Memory B cell (primary cell): ENCODE data around the gene CCM2.

ENCODE experiments used
- ATAC-seq: fragments of 150-1000 bp; cut with Tn5 transposase; 2 replicates; pipeline ENCODE4 v1.10.0; 2021; ENCODE audit warnings: low read depth, mild to moderate bottlenecking, moderate library complexity
- DNase-seq, 2 donors: peaks; one replicate each; pipeline ENCODE4 v3.0.0; 2022; ENCODE audit warnings: low spot score in 2 of 2
- H3K27ac Mint-ChIP-seq: one replicate; pipeline ENCODE4 v1.8.0; 2022; ENCODE audit warnings: mild to moderate bottlenecking, moderate library complexity, mixed read lengths
- H3K27me3 Mint-ChIP-seq: one replicate; pipeline ENCODE4 v1.8.0; 2022; ENCODE audit warnings: mixed read lengths
- H3K36me3 Mint-ChIP-seq: one replicate; pipeline ENCODE4 v1.8.0; 2022; ENCODE audit warnings: mild to moderate bottlenecking, mixed read lengths
- H3K4me1 Mint-ChIP-seq: one replicate; pipeline ENCODE4 v1.8.0; 2022; ENCODE audit warnings: mixed read lengths
- H3K4me3 Mint-ChIP-seq: one replicate; pipeline ENCODE4 v1.8.0; 2022; ENCODE audit warnings: mild to moderate bottlenecking, moderate library complexity, mixed read lengths
- H3K9me3 Mint-ChIP-seq: one replicate; pipeline ENCODE4 v1.8.0; 2022; ENCODE audit warnings: mixed read lengths

CCM2 gene

DNA sequence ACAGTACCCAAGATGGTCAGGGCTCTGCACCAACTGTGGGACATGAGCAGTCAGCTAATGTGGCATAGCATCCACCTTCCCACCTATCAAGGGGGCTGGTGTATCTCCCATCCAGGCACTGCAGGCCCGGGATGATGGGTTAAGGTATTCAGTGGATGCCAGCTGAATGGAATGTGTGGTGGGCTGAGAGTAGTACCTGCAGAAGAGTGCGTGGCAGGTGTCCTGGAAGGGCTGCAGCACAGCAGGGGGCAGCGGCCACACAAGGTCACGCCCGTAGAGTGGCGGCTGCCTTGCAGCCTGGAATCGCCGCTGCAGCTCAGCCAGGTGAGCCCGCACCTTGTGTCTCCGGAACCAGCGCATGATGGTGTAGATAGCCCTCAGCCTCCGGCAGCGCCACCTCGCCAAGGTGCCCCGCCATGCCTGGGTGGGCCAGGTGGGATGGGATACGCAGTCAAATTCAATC lies 34.5 kb upstream of the CCM2 start:
- peak overlapping the region; percentile 70 for H3K27ac Mint-ChIP-seq
- no peaks in the 10 kb centered on the region for H3K27me3 Mint-ChIP-seq
- peaks cover 13% of the 10 kb centered on the region for H3K36me3 Mint-ChIP-seq
- ATAC-seq (no peak), DNase-seq (no peak)
- no peak overlapping the region for H3K4me3 Mint-ChIP-seq
- peaks cover 9% of the 10 kb centered on the region for H3K4me1 Mint-ChIP-seq
- no peaks in the 10 kb centered on the region for H3K9me3 Mint-ChIP-seq

GRCh38 chr7:44965937-44966730 lies 33.9 kb upstream of the CCM2 start:
- ATAC-seq (no peak), DNase-seq (no peak)
- Mint-ChIP-seq H3K36me3 (peaks cover 11% of the 10 kb centered on the region), H3K9me3 (no peaks in the 10 kb centered on the region), H3K27ac (peak overlapping the region; percentile 65), H3K4me3 (no peak overlapping the region), H3K27me3 (no peaks in the 10 kb centered on the region), H3K4me1 (peaks cover 7% of the 10 kb centered on the region)

GRCh38 chr7:44966731-44967538 lies 33.1 kb upstream of the CCM2 start:
- Mint-ChIP-seq H3K4me1 (peaks cover 10% of the 10 kb centered on the region), H3K4me3 (no peak overlapping the region), H3K9me3 (no peaks in the 10 kb centered on the region), H3K27ac (peak overlapping the region; percentile 65), H3K27me3 (no peaks in the 10 kb centered on the region), H3K36me3 (peaks cover 13% of the 10 kb centered on the region)
- ATAC-seq = no peak
- no peak for DNase-seq

DNA sequence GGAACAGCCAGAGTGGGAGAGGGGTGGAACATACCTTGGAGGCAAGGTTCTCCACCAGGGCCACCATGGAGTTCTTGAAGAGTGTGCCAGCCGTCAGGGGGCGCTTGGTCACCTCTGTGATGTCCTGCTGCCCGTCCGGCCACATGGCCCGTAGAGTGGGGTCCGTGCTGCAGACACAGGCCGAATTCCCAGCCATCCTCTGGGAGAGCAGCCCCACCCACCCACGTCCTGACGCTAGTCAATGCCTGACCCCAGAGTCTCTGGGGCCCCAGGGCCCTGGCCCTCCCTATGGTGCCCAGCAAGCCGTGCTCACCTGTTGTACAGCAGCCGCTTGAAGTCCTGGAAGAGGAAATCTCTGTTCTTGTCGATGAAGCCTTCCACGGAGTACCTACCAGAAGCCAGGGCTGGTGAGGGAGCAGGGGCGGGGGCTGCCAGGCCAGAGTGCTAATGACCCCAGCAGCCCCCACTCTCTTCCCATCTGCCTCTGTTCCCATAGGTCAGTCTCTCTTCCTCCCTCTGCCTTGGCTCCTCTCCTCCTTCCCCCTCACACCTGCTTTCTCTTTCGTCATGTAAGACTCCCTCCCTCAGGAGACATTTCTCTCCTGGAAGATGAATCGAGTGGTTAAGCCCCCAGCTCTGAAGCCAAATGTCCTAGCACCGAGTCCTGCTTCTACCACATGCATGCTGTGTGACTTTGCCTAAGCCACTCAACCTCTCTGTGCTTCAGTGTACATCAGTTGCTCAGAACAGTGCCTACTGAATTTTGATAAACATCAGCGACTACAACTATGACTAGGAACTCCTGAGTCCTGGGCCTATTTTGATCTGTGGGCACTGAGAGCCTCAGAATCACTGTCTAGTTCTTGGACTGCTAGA lies 32.2 kb upstream of the CCM2 start:
- Mint-ChIP-seq H3K36me3 (peaks cover 17% of the 10 kb centered on the region), H3K4me3 (no peak overlapping the region)

DNA sequence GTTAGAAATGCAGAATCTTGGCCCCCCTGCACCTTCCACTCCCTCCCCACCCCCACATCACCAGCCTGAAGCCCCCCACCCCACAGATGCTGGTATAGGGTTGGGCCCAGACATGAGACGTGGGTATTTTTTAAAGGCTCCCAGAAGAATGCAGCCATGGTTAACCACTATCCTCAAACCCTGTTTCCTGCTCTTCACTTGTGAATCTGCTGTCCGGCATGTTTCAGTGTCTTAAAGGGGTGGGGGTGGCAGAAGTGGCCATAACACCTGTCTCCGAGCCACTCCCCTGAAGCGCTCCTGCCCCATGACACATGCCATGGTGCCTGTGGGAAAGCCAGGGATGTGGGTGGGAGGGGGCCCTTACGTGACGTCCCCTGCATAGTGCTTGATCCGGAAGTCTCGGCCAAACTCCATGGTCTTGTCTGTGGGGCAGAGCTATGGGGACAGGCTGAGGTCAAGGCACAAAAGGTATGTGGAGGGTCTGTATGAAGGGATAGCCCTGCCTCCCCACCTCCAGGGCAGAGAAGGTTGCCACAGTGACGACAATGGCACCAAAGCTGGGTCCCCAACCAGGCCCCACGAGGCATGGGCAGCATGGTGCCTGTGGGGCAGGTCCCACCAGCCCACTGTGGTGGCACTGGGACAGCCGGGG lies 30.8 kb upstream of the CCM2 start:
- DNase-seq (no peak), ATAC-seq (no peak)
- no peak overlapping the region for H3K4me3 Mint-ChIP-seq
- H3K27me3 Mint-ChIP-seq = no peaks in the 10 kb centered on the region
- H3K36me3 Mint-ChIP-seq = peaks cover 17% of the 10 kb centered on the region
- no peak overlapping the region for H3K27ac Mint-ChIP-seq
- peaks cover 13% of the 10 kb centered on the region for H3K4me1 Mint-ChIP-seq
- no peaks in the 10 kb centered on the region for H3K9me3 Mint-ChIP-seq

More for the DNA sequence above, 32.2 kb upstream of the CCM2 start:
- H3K9me3 Mint-ChIP-seq = no peaks in the 10 kb centered on the region
- H3K4me1 Mint-ChIP-seq = peaks cover 13% of the 10 kb centered on the region
- DNase-seq (no peak), ATAC-seq (no peak)
- peak overlapping the region; percentile 83 for H3K27ac Mint-ChIP-seq
- H3K27me3 Mint-ChIP-seq = no peaks in the 10 kb centered on the region

GRCh38 chr7:44969701-44970522 lies 30.1 kb upstream of the CCM2 start:
- Mint-ChIP-seq H3K27me3 (no peaks in the 10 kb centered on the region), H3K4me3 (no peak overlapping the region), H3K4me1 (peaks cover 17% of the 10 kb centered on the region), H3K36me3 (peaks cover 21% of the 10 kb centered on the region), H3K9me3 (no peaks in the 10 kb centered on the region), H3K27ac (no peak overlapping the region)
- DNase-seq = no peak
- no peak for ATAC-seq

DNA sequence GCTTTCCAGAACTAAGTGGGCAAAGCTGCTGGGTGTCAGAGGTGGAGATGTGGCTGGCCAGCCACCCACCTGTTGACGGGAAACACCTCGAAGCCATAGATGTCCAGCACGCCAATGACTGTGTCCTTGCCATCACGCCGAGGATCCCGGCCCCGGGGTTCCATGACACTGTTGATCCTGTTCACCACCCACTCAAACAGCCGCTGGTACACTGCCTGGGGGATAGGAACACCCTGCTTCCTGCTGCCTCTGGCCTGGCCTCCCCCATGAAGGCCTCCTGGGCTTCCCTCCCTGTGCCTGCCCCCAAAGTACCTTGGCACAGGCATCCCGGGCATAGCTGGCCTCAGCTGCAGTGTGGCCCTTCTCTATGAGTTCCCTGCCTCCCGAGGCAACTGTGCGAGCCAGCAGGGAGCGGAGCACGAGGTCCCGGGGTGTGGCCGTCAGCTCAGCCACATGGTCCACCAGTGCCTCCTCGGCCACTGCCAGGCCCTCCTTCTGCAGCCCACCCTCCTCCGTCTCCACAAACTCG lies 29.4 kb upstream of the CCM2 start:
- peaks cover 18% of the 10 kb centered on the region for H3K4me1 Mint-ChIP-seq
- H3K27me3 Mint-ChIP-seq = no peaks in the 10 kb centered on the region
- H3K36me3 Mint-ChIP-seq = peaks cover 21% of the 10 kb centered on the region
- DNase-seq = no peak
- H3K4me3 Mint-ChIP-seq = no peak overlapping the region
- H3K27ac Mint-ChIP-seq = no peak overlapping the region
- H3K9me3 Mint-ChIP-seq = no peaks in the 10 kb centered on the region
- ATAC-seq = no peak

DNA sequence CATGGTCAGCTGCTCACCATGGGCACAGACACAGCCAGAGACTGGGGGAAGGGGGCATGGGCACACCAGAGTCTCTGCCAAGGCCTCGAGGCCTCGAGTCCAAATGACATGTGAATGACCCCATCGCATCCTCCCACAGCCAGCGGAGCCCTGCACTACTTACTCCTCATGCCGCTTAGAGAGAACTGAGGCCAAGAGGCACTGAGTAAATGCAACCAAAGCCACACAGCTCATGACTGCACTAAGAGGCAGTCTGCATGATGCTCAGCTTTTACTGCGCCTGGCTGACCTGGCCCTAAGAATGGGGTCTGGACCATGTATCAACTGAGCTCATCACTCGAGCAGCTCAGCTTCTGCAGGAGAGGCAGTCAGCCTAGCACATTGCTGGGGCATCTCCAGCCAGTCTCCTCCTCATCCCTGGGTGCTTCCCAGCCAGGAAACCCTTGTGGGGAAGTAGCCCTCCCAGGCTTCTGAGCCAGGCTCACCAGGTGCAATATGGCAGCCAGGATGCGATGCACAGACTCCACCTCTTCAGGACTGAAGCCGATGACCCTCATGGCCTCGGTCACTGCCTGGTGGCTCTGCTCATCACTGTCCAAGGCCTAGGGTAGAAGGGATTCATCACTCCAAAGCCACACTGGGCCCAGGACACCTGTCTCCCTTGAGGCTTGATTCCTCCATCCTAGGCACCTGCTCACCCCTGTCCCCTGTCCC lies 28.7 kb upstream of the CCM2 start:
- DNase-seq (no peak), ATAC-seq (no peak)
- Mint-ChIP-seq H3K4me1 (peaks cover 21% of the 10 kb centered on the region), H3K27me3 (no peaks in the 10 kb centered on the region), H3K9me3 (no peaks in the 10 kb centered on the region), H3K4me3 (no peak overlapping the region), H3K36me3 (peaks cover 20% of the 10 kb centered on the region), H3K27ac (no peak overlapping the region)

- peaks cover 25% of the 10 kb centered on the region for H3K4me1 Mint-ChIP-seq
- no peaks in the 10 kb centered on the region for H3K27me3 Mint-ChIP-seq
- ATAC-seq (no peak), DNase-seq (no peak)
- H3K4me3 Mint-ChIP-seq = no peak overlapping the region
- H3K27ac Mint-ChIP-seq = peak overlapping the region; percentile 74
- peaks cover 22% of the 10 kb centered on the region for H3K36me3 Mint-ChIP-seq
- H3K9me3 Mint-ChIP-seq = no peaks in the 10 kb centered on the region
Measured at GRCh38 chr7:44971902-44972441, 28.0 kb upstream of the CCM2 start.

- Mint-ChIP-seq H3K27ac (no peak overlapping the region), H3K4me1 (peaks cover 25% of the 10 kb centered on the region), H3K36me3 (peaks cover 22% of the 10 kb centered on the region), H3K4me3 (no peak overlapping the region), H3K27me3 (no peaks in the 10 kb centered on the region), H3K9me3 (no peaks in the 10 kb centered on the region)
- DNase-seq = no peak
- ATAC-seq = no peak
Measured at GRCh38 chr7:44972562-44972961, 27.4 kb upstream of the CCM2 start.

- H3K4me3 Mint-ChIP-seq = no peak overlapping the region
- no peaks in the 10 kb centered on the region for H3K9me3 Mint-ChIP-seq
- ATAC-seq = no peak
- H3K4me1 Mint-ChIP-seq = peaks cover 30% of the 10 kb centered on the region
- peaks cover 20% of the 10 kb centered on the region for H3K36me3 Mint-ChIP-seq
- no peaks in the 10 kb centered on the region for H3K27me3 Mint-ChIP-seq
- H3K27ac Mint-ChIP-seq = no peak overlapping the region
- no peak for DNase-seq
Measured at GRCh38 chr7:44973610-44974401, 26.2 kb upstream of the CCM2 start.
